GM19328 (cell line): ENCODE measurements around the gene MAP3K13.
"Not testable (repeated sequence)": the region's sequence is repeated elsewhere in the genome, so short reads cannot be mapped to it uniquely, and the experiment has no call there.

Experiments
- ATAC-seq: cut with Tn5 transposase; IDR thresholded peaks from one replicate; pipeline ENCODE4 v1.9.1; 2021; ENCODE audit warnings: mild to moderate bottlenecking, moderate library complexity; ENCODE audit not compliant: unreplicated experiment

MAP3K13 gene

GRCh38 chr3:185341616-185342458 is 21.1 kb upstream of the MAP3K13 start:
- ATAC-seq = no peak

DNA sequence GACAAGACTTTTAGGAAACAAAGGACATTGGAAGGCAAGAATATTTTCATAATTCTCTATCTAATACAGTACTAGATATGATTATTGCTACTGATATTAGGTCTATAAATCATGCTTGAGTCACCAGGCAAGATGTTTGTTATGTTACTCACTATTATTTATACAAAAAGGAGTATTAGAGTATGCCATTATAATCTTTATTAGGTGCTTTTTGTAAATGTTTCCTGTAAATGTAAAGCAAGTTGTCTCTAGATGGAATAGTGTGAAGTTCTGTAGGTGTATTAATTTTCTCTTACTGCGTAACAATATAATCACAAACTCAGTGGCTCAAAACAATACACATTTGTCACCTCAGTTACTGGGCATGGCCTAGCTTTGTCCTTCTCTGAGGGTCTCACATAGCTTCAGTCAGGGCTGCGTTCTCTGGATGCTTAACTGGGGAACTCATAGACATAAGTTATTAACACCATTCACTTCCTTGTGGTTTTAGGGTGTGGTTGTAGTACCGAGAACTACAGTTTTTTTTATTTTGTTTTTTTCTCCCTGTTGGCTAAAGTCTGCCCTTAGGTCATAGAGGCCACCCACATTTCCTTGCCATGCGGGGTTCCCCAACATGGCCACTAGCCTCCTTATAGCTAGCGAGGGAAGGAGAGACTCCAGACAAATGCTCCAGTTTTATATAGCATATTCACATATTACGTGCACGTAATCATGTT is 20.3 kb upstream of the MAP3K13 start:
- ATAC-seq = no peak

DNA sequence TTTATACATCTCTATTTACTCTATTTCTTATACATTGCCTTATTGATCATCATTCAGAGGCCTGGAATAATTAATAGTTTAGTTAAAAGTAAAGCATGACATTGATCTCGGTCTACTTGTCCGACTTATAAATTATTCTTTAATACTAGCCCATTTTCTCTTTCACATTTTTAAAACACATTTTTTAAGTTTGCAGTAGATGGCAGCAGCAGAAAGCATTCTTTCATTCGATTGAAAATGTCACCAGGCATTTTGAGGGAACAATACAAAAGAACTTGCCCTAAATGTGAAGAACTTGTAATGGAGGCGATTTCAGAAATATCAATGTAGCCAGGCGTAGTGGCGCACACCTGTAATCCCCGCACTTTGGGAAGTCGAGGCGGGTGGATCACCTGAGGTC is 15.5 kb upstream of the MAP3K13 start:
- ATAC-seq = no peak

DNA sequence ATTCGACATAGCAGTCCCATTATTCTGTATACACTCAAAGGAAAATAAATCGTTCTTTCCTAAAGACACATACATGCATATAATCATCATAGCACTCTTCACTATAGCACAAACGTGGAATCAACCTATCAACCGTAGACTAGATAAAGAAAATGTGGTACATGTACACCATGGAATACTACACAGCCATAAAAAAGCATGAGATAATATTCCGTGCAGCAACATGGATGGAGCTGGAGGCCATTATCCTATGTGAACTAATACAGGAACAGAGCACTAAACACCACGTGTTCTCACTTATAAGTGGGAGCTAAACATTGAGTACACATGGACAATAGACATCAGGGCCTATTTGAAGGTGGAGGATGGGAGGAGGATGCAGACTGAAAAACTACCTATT is 12.1 kb upstream of the MAP3K13 start:
- no peak for ATAC-seq

DNA sequence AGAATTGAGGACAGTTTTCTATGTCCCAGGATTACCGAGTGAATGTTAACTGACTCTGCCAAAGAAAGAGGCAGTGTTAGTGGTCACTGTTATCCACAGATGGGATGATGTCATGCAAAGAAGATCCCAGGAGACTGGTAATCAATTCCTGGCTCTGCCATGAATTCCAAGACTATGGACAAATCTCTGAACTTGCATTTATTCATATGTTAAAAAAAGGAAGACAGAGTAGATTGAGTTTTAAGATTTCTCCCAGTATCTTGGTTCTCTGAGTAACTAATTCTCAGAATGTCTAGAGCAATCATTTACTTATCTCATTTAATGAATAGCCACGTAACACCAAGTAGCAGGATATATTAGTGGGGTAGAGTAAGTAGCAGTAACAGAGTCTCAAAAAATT is 11.5 kb upstream of the MAP3K13 start:
- no peak for ATAC-seq

DNA sequence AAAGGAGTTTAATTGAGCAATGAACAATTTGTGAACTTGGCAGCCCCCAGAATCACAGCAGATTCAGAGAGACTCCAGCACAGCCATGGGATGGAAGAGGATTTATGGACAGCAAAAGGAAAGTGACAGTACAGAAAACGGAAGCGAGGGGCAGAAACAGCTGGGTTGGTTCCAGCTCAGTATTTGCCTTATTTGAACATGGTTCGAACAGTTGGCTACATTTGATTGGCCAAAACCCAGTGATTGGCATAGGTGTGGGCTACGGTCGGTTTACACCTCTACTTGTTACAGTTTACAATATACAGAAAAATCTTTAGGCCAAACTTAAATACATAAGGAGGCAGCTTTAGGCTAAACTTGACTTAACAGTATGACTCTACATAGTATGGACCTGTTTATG is 9.7 kb upstream of the MAP3K13 start:
- ATAC-seq = no peak

DNA sequence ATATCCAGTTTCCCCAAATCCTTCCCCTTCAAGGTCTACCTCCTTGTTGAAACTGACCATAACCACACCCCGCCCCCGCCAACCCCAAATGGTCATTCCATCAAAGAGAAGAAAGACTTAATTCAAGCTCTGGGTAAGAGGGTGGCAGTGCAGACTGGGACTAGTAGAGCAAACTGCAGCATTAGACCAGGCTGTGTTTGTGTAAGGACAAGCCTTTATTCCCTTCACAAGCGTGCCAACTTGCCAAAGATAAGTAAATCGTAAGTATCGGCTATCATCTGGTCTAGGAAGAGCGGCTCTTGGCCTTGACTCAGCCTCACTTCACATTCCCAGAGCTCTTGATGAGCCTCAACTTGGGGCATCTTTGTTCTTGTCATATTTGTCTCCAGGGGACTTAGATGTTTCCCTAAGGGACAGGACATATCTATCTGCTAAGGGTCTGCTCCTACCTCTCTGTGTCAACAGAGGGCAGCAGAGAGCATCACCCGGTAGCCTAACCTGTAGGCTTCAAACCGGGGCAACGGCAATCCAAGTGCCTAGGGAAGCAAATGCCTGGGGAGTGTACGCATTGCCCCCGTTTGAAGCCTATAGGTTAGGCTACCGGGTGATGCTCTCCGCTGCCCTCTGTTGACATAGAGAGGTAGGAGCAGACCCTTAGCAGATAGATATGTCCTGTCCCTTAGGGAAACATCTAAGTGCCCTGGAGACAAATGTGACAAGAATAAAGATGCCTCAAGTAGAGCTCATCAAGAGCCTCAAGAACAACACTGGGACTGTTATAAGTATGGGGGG is 8.9 kb upstream of the MAP3K13 start:
- ATAC-seq = peak; percentile 91

DNA sequence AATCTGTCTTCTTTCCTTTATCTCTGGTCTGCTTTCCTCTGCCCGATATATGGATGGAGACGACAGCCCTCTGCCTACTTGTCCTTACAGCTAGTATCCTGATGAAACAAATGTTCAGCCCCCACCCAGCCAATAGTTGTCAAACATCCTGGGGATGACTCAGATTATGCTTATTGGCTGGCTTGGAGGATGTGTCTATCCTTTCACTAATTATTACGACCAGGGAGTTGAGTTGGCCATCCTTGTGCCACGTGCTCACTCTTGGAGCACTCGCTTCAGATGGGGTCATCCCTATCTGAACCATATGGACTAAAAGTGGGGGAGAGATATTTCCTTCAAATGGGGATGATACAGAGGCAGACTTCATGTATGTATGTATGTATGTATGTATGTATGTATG is 6.4 kb upstream of the MAP3K13 start:
- ATAC-seq = no peak

DNA sequence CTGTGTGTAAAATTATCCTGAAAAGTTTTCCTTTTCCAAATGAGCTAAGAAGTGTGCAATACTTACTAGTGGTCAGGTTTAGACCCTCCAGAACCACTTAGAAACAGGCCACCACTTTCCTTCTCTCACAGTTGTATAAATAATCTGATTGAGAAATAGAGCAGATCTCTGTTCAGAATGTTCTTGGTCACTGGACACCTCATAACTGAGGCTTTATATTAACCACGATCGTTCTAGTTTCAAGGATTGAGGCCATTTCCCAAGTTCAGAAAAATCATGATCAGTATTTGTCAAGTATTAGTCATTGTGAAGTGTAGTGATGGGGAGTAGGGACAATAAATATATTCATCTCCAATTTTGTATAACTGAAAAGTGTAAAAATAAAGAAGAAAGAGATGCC is 1.0 kb upstream of the MAP3K13 start:
- no peak for ATAC-seq

GRCh38 chr3:185363662-185364203 is 797 bp downstream of the MAP3K13 start:
- peak; percentile 24 for ATAC-seq

- ATAC-seq = no peak
Observed at GRCh38 chr3:185365291-185366073, 2.5 kb downstream of the MAP3K13 start.

GRCh38 chr3:185366074-185366335 is 3.1 kb downstream of the MAP3K13 start:
- no peak for ATAC-seq

- ATAC-seq = no peak
Observed at GRCh38 chr3:185366913-185367312, 4.0 kb downstream of the MAP3K13 start.

GRCh38 chr3:185370349-185370748 is 7.4 kb downstream of the MAP3K13 start:
- not testable (repeated sequence) for ATAC-seq

GRCh38 chr3:185371306-185372074 is 8.6 kb downstream of the MAP3K13 start:
- ATAC-seq = no peak

- ATAC-seq = no peak
Observed at GRCh38 chr3:185381320-185382058, 18.6 kb downstream of the MAP3K13 start.

DNA sequence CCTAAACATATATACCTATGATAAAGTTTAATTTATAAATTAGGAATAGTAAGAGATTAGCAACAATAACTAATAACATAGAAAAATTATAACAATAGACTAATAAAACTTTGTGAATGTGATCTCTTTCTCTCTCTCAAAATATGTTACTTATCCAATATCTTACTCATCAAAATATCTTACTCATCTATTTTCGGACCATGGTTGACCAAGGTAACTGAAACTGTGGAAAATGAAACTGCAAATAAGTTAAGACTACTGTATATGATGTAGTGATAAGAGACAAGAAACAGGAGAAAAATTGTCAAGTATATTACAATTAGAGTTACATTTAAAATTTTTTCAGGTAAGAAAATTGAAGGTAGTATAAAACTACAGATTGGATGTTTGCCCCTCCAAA is 19.2 kb downstream of the MAP3K13 start:
- no peak for ATAC-seq

GRCh38 chr3:185386515-185386914 is 23.6 kb downstream of the MAP3K13 start:
- not testable (repeated sequence) for ATAC-seq

DNA sequence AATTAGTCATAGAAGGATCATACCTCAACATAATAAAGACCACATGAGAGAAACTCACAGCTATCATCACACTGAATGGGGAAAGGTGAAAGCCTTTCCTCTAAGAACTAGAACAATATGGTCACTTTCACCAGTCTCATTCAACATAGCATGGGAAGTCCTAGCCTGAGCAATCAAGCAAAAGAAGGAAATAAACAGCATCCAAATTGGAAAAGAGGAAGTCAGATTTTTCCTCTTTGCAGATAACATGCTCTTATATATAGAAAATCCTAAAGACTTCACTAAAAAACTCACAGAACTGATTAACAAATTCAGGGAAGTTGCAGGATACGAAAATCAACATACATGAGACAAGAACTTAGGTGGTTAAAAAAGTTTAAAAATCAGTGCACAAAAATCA is 24.7 kb downstream of the MAP3K13 start:
- ATAC-seq = no peak
